ENCODE results near the gene ARHGEF12. TPM values are rescaled to one million over a fixed set of nuclear protein-coding genes. Genes with fewer than 3 reads are reported as not detected.

The ARHGEF12 gene
- total and polyA plus RNA-seq, 3 donors from 2014 or later, result 26.6 to 74.1 (median 72.7) TPM

DNA sequence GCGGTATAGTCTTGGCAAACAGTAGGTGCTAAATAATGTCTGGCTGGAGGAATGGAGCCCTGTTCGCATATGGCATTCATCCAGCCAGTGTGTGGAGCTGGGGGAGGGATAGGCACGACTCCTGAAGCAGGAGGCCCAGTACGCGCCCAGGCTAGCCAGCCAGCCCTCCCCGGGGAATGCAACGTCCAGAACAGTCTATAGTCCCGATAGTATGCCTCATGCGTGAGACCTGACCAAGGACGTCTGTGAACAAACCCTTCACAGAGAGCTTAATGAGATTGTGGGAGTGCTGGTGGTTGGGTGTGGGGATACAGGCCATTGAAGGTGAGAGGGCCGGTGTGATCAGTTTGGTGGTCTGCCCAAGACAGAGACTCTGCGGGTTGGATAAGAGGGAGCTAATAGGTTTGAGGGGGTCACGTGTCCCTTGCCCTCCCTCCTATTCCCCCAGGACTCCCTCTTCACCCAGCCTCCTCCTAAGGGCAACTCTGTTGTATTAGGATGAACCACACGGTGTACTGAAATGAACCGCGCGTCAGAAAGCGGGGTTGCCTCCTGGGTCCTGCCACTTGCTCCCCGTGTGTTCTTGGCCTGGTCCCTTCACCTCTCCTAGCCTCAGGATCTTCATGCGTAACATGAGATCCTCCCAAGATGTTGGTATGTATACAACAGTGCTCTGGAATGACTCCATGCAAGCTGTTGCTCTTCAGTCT, 174.3 kb downstream of the ARHGEF12 start:
- WGBS, 2 donors, result 44 to 51% methylated on average over 19 to 20 of the region's 20 CpGs
- no peaks in the 10 kb centered on the region for H3K27me3 ChIP-seq
- peak overlapping the region in 1 of 2 donors; percentile 38 for H3K4me3 ChIP-seq

DNA sequence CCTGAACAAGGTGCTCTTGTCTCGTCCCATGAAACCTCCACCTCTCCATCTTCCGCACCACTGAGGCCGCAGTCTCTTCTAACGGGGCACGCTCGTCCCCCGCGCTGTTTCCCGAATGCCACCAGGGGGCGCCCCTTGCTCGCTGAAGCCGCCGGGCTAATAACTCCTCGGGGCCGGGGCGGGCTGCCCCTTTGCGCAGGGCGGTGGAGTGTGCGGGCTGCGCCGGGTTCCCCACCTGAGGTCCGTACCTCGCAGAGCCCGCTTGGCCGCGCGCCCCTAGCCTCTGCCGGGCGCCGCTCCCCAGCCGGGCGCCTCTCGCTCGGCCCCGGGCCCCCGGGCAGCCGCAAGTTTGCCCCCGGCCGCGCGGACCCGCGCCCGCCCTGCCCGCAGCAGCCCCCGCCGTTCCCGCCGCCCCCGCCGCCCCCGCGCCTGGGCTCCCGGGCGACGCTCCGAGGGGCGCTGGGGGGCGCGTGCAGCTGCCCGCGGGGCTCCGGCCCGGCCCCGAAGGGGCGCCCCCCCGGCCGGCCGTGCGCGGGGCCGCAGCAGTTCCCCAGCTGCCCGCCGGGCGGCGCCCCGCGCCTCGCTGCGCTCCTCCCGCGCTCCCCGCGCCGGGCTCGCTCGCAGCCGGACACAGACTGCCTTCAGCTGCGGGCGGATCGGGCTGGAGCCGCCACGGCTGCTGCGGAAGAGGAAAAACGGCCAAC, 175.1 kb downstream of the ARHGEF12 start, which contains the start of gene GRIK4:
GRIK4 (plus strand) TSS at position 633 of the 704 bp plus-strand sequence. CDS start 148,571 bp downstream, outside the sequence.
- Histone ChIP-seq H3K4me1 (no peaks in the 10 kb centered on the region), H3K27ac (no peak within 1 kb of the TSS), H3K9me3 (no peaks in the 10 kb centered on the region), H3K36me3 (ENCODE audit: low read depth, missing control alignments) (no peaks in the 10 kb centered on the region), H3K27me3 (no peaks in the 10 kb centered on the region), H3K4me3 (peak within 1 kb of the TSS; percentile 38 to 47)
- WGBS, 2 donors, result 0 to 1% methylated on average over 11 to 52 of the region's 95 CpGs
- intact Hi-C loops (cut with DNase I; ENCODE audit: low total_unique reads), result loop anchor here (5.0 to 10.0 kb wide), 4 partner anchors 174 to 594 kb away; partner anchors contain the start of gene TECTA
- no peak for TF ChIP-seq POLR2A (IDR thresholded peaks at IDR 0.05)
- TF ChIP-seq, protein P1, sequence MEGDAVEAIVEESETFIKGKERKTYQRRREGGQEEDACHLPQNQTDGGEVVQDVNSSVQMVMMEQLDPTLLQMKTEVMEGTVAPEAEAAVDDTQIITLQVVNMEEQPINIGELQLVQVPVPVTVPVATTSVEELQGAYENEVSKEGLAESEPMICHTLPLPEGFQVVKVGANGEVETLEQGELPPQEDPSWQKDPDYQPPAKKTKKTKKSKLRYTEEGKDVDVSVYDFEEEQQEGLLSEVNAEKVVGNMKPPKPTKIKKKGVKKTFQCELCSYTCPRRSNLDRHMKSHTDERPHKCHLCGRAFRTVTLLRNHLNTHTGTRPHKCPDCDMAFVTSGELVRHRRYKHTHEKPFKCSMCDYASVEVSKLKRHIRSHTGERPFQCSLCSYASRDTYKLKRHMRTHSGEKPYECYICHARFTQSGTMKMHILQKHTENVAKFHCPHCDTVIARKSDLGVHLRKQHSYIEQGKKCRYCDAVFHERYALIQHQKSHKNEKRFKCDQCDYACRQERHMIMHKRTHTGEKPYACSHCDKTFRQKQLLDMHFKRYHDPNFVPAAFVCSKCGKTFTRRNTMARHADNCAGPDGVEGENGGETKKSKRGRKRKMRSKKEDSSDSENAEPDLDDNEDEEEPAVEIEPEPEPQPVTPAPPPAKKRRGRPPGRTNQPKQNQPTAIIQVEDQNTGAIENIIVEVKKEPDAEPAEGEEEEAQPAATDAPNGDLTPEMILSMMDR (IDR thresholded peaks at IDR 0.05), result peak; percentile 88 to 97 (median 95)
- DNase-seq, result peak; percentile 91

More for the DNA sequence above, 174.3 kb downstream of the ARHGEF12 start:
- Histone ChIP-seq H3K27ac (no peak overlapping the region), H3K9me3 (no peaks in the 10 kb centered on the region), H3K36me3 (ENCODE audit: low read depth, missing control alignments) (no peaks in the 10 kb centered on the region), H3K4me1 (no peaks in the 10 kb centered on the region)
- TF ChIP-seq, protein P1 (IDR thresholded peaks at IDR 0.05), result no peak
- no peak for TF ChIP-seq POLR2A (IDR thresholded peaks at IDR 0.05)
- intact Hi-C loops (cut with DNase I; ENCODE audit: low total_unique reads), result loop anchor here (5.0 to 10.0 kb wide), 4 partner anchors 174 to 594 kb away; partner anchors contain the start of gene TECTA
- DNase-seq, result no peak

DNA sequence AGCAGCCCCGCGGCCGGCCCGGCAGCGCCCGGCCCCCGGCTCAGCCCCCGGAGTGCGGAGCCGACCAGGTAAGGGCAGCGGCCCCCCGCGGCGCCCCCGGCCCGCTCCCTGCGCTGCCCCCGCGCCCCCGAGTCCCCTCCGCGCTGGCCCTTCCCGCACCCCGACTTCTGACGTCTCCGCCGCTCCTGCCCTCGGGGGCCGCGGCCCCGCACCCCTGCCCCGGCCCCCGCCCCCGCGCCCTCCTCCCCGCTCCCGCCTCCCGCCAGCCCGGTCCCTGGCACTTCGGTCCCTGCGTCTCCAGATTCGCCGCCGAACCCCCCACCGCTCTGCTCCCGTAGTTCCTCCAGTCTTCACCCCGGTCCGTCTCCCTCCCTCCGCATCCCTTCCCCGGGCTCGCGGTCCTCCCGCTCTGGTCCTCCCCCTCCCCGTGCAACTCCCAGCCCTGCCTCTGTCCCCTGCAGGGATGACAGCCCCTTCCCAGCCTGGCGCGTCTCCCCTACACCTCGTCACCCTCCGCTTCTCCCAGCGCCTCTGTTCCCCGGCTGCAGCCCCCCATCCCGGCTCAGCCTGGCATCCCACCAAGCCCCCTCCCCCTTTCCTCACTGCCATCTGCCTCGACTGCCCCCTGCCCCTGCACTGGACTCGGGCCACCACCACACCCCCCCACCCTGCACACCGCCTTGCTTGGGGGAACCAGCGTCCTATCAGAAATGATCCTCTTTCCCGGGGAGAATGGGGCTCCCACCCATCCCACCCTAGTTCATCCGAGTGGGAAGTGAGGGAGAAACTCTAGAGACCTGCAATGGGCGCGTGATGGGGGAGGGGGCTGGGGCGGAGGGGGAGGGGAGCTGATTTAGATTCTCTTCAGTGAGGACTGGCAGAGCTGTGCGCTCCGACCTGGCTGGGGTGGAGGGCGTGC, 175.9 kb downstream of the ARHGEF12 start:
- Histone ChIP-seq H3K27ac (no peak overlapping the region), H3K4me1 (no peaks in the 10 kb centered on the region), H3K36me3 (ENCODE audit: low read depth, missing control alignments) (no peaks in the 10 kb centered on the region), H3K27me3 (no peaks in the 10 kb centered on the region), H3K4me3 (peak overlapping the region; percentile 37 to 47), H3K9me3 (no peaks in the 10 kb centered on the region)
- intact Hi-C loops (cut with DNase I; ENCODE audit: low total_unique reads), result loop anchor here (5.0 to 10.0 kb wide), 4 partner anchors 173 to 593 kb away; partner anchors contain the start of gene TECTA
- 18 to 31% methylated on average over 27 to 42 of the region's 73 CpGs for WGBS, 2 donors
- DNase-seq, result no peak
- TF ChIP-seq POLR2A (IDR thresholded peaks at IDR 0.05), result no peak
- TF ChIP-seq, protein P1 (IDR thresholded peaks at IDR 0.05), result no peak

DNA sequence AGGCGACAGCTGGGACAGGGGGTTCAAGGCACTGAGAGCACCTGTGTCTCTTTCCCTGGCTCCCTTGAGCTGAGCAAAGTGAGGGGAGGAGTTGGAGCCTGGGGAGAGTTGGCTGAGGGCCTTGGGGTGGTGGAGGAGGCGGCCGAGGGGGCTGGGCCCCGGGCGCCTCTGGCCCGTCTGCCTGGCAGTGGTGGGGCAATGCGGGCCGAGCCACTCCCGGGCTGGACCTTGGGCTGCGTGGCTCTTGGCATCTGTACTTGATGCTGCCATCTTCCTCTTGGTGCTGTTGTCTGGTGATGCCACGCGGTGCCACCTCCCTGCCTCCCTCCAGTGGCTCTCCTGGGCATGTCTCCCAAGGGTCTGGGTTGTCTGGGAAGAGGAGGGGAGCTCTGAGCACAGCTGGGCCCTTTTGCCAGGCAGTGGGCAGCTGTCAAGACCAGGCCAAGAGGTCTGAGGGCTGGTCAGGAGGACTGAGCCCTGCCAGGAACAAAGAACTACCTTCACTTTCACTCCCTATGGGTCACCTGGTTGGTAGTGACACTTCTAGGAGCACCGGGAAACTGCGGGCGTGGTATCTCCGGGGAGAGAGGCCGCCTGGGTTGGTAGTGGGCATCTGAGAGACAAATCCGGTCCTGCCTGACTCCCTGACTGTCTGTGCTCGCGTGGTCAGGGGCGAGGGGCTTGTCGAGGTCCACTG, 176.7 kb downstream of the ARHGEF12 start:
- no peaks in the 10 kb centered on the region for H3K36me3 ChIP-seq (ENCODE audit: low read depth, missing control alignments)
- WGBS, 2 donors, result 60 to 74% methylated on average over 1 to 22 of the region's 22 CpGs
- intact Hi-C loops (cut with DNase I; ENCODE audit: low total_unique reads), result loop anchor here (5.0 to 10.0 kb wide), 4 partner anchors 172 to 592 kb away; partner anchors contain the start of gene TECTA
- H3K27me3 ChIP-seq, result no peaks in the 10 kb centered on the region
- no peak for DNase-seq
- no peaks in the 10 kb centered on the region for H3K4me1 ChIP-seq
- H3K9me3 ChIP-seq, result no peaks in the 10 kb centered on the region
- H3K4me3 ChIP-seq, result no peak overlapping the region
- no peak overlapping the region for H3K27ac ChIP-seq
- TF ChIP-seq POLR2A (IDR thresholded peaks at IDR 0.05), result no peak
- TF ChIP-seq, protein P1 (IDR thresholded peaks at IDR 0.05), result no peak
